Measurements from ENCODE around the gene MPRIP.
"Not testable (repeated sequence)": the region's sequence is repeated elsewhere in the genome, so short reads cannot be mapped to it uniquely, and the experiment has no call there.

MPRIP gene

DNA sequence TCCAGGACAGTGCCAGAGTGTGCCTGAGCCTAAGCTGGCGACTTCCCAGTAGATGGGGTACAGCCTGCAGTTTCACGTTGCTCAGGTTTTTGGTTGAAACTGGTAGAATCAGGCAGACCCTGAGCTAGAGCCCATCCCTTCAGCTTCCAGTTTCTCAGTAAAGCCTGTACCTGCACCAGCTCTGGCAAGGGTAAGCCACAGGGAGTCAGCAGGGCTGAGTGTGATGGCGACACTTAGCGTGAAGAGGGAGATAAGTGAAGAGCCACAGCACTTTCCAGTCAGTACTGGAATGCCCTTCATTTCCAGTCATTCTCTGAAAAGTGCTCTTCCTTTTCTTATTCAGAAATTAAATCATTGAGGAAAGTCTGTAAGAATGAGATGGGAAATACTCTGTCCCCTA, 141.5 kb downstream of the MPRIP start:
- no peak for DNase-seq (ENCODE audit: low read depth in 2 of 2)

DNA sequence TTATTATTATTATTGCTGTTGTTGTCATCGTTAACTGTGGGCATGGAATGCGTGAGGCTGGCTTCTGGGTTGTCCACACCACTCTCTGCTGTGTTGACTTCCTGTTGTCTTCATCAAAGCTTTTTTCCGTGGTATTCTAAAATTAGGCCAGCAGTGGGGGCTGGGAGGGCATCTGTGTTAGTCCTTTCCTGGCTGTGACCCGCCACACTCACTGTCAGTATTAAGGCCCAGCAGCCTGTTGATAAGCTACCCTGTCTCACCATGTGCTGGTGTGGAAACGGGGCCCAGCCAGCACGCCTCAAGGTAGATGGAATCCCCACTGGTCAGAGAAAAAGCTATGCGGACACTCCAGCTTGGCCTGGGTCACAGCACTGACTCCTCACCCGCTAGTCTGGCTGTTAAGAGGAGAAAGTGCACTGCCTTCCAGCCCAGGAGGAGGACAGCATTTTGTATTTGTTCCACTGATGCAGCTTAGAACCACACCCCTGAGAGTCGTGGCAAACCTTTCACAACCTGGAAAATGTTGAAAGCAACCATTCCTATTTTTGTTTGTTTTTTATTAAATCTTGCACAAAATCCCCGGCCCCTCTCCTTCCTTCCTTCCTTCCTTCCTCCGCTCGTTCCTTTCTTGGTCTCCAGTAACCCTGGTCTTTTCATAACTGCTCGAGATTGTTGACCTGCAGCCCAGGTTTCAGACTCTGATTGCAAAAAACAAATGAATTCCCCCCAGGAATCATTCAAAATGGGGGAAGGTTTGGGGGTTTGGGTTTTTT, 142.9 kb downstream of the MPRIP start:
- not testable (repeated sequence) for DNase-seq (ENCODE audit: low read depth in 2 of 2)

DNA sequence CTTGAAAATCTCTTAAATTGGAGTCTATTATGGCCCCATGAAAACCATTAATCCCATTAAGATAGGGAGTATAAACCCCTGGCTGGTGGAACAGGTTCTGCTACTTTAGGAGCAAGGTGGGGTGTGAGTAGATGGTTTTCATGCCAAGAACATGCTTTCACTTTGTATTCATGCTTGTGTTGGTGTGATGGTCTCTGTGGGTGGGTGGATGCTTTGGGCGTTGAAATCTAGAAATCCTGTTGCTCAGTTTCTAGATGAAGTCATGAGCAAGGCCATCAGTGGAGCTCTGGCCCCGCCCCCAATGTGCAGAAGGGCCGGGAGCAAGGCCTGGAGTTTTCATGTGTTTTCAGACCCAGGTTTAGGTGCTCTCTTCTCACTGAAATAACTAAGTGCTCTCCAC, 143.8 kb downstream of the MPRIP start:
- DNase-seq (ENCODE audit: low read depth in 2 of 2), result no peak

DNA sequence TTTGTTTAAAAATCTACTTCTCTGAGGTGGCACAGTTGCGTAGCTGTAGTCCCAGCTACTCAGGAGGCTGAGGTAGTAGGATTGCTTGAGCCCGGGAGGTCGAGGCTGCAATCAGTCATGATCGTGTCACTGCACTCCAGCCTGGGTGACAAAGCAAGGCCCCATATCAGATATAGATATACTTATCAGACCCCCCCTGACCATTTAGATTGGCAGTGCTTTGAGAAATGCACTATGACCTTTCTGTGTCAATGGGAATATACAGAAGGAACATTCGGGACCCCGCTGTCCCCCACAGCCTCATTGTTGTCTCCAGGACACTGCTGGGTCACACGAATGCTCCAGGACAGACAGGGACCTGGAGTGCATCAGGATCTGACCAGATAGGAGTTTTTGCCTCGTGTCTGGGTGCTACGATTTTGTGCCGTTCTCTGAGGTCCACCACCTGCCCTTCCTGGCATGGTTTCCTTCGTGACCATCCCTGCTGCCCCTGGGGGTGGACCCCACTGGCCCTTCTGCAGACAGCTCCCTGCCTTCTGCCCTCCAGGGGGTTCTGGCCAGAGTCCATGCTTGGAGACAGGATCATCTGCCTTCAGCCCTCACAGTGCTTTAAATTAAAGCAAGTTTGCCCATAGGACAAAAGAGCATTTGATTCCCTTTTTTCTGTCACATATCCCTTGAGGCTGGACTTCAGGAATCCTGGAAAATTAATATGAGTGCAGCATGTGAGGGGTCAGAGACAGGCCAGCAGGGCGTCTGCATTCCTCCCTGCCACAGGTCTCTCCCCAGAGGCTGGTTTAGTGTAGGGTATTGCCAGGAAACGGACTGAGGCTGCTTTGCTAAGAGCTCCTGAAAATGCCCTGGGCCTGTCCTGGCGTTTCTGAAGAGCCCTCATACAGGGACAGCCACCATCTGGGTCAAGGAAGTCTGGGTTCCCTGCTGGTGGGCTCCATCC, 144.6 kb downstream of the MPRIP start:
- no peak for DNase-seq (ENCODE audit: low read depth in 2 of 2)

DNA sequence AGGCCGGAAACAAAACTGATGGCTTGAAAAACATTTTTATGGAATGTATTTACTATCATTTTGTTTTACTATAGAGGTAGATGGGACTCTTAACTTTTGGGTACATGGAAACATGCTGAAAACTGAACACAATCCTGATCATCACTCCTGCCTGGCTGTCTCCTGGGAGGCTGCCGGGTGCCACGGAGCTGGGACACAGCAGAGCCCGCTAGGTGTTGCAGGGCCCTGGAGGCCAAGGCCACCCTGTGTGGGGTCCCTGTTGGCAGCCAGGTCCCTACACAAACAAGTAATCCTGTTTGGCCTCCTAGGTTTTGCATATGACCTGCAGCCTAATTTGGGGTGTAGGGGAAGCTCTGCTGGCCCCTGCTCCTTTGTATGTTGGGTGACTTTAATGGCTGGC, 146.3 kb downstream of the MPRIP start:
- no peak for DNase-seq (ENCODE audit: low read depth in 2 of 2)

DNA sequence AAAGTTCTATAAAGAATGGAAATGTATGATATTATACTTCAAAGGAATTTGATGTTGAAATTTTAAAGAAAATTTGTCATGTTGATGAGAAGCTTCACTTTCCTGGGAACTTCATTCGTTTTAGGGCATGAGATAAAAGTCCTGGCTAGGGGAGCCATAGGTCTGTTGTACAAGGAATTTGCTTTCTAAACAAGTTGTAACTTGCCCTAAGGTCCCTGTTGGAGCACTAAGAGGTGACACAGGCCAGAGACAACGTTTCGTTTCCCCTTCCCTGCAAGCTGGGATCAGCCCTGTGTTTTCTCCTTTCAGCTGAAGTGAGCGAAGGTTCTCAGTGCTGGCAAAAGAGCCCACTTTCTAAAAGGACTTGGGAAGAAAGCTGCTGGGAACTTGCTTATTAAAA, 147.3 kb downstream of the MPRIP start:
- DNase-seq (ENCODE audit: low read depth in 2 of 2), result no peak

DNA sequence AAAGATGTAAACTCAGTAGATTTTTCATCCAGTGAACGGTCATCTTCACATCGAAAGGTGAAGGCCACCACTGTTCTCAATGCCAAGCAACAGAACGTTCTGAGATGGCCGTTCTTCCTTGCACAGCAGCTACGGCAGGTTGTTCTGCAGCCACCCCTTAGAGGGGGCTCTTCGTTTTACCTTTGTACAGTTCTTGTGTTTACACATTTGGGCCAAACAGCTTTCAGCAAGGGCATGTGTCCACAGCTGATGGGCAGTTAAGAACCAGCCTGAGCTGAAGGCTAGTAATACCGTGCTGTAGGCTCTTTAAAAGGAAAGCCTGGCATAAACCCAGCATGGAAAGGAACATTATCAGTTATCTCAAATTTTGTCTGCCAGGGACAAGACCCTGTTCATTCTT, 147.9 kb downstream of the MPRIP start:
- no peak for DNase-seq (ENCODE audit: low read depth in 2 of 2)

DNA sequence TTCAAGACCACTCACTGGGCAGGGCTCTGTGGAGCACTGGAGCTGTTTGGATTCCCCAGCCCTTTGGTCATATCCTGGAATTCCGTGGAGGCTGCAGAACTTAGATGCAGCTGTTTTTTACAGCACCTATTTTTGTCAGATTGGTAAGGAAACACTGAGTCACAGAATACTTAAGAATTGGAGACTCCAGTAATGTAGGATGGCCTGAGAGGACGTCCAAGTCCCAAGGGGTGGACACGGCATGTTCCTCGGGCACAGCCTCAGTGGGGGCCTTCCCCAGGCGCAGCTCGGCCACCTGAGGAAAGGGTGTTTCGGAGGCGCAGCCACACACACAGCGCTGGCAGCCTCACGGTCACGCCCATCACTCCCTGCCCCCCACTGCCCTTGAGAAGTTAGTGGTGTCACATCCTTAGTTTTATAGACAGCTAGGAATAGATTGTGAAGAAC, 149.1 kb downstream of the MPRIP start:
- no peak for DNase-seq (ENCODE audit: low read depth in 2 of 2)

DNA sequence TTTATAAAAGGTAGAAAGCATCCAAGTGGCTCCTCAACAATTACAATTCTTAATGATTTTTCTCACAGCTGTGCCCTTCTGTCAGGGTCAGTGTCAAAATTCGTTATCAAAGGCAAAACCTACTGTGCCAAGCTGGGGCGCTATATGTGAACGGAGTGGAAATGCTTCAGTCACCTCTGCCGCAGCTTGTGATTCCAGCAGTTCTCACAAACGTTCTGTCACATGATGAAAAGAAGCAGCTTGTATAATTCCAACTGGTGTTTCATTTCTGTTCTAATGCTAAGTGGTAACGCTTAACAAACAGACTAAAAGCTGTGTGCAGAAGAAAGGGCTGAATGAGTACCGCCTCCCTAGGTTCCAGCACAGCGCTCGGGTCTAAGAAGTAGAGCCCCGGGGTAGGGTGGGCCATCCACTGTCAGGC, 149.7 kb downstream of the MPRIP start:
- DNase-seq (ENCODE audit: low read depth in 2 of 2), result no peak

DNA sequence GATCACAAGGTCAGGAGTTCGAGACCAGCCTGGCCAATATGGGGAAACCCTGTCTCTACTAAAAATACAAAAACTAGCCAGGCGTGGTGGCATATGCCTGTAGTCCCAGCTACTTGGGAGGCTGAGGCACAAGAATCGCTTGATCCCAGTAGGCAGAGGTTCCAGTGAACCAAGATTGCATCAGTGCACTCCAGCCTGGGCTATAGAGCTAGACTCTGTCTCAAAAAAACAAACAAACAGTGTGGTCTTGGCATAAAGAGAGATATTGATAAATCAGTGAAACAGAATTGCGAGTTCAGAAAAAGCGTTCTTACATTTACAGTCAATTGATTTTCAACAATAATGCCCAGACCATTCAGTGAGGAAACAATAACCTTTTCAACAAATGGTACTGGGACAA, 153.2 kb downstream of the MPRIP start:
- DNase-seq (ENCODE audit: low read depth in 2 of 2), result not testable (repeated sequence)

DNA sequence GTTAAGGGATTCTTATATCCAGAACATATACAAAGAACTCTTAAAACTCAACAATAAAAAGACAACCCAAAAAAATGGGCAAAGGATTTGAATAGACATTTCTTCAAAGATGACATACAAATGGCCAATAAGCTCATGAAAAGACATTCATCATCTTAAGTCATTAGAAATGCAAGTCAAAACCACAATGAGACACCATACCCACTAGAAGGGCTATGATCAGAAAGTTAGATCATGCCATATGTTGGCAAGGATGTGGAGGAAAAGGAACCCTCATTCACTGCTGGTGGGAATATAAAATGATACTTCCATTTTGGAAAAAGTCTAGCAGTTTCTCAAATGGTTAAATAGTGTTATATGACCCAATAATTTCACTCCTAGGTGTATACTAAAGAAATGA, 154.5 kb downstream of the MPRIP start:
- no peak for DNase-seq (ENCODE audit: low read depth in 2 of 2)

DNA sequence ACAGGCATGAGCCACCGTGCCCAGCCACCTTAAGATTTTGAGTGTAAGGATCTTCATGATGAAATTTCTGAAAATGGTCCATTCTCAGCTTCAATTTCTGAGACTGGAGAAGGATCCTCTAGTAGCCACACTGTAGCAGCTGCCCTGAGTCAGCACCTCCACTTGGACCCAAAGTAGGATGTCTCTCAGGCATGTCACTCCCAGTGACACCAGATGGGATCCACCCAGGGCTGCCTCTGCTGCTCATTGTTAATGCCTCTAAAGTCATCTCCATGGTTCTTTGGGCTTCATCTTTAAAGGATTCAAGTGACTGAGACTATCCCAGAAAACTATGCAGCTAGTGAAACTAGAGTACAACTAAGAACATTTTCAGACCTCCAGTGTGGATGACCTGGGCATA, 156.0 kb downstream of the MPRIP start:
- no peak for DNase-seq (ENCODE audit: low read depth in 2 of 2)

DNA sequence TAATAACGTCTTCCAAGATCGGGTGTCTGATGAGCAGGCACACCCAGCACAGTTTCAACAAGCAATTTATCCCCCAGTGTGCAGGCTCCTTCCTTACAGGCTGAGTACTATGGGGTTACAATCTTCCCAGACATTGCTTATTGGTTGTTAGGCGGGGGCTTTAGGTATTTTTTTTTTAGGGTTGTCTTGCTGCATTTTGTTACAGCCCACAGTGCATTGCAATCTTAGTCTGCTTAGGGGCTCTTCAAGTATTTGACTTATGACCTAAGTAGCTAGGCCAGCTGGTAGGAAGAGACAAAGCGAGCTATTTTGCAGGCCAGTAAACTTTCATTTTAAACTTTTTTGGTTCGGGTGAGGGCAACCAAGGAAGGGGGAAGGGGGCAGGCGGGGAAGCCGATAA, 158.1 kb downstream of the MPRIP start:
- DNase-seq (ENCODE audit: low read depth in 2 of 2), result no peak

DNA sequence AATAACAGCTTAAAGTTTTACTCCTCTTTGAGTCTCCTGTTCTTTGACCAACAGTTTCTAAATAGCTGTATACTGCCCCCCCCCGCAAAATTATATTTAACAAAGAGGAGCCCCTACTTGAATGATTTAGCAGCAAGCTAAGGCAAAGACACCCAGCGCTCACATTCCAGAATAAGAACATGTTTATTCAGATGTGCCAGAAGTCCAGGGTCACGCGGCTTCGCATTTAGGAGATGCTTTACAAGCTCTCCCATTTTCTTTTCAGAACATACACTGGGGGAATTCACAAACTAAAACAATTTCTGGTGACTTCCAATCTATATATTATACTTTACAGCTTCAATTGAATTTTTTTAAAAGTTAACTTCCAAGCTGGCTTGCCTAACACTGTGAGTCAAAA, 158.6 kb downstream of the MPRIP start:
- no peak for DNase-seq (ENCODE audit: low read depth in 2 of 2)

DNA sequence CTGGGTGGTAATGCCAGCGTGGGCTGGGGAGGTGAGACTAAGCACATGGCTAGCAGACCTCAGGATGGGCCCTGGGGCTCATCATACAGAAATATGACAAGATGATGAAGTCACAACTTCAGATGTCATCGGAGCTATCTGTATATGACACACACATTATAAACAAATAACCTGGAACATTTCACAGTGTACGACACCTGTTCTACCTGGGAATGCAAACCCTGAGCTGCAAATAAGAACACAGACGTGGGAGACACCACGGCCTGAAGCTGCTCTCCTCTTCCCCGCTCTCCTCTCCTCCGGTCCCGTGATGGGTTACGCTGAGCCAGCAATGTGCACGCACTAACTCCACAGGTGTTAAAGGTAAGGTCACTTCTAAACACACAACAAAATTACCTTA, 159.0 kb downstream of the MPRIP start:
- DNase-seq (ENCODE audit: low read depth in 2 of 2), result no peak

DNA sequence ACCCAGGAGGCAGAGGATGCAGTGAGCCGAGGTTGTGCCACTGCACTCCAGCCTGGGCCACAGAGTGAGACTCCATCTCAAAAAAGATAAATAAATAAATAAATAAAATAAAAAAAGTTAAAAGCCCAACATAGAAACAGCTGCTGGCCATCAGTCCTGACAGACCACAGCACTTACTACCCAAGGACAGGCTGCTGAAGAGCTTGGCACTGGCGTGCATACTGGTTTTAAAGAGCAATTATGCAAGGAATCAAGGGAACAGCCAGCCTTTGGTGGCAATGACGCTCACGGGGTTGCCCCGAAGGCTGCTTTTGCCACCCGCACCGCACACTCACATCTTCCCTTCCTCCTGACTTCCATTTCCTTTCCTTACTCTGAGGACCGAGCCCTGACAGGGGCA, 159.7 kb downstream of the MPRIP start:
- DNase-seq (ENCODE audit: low read depth in 2 of 2), result no peak

DNA sequence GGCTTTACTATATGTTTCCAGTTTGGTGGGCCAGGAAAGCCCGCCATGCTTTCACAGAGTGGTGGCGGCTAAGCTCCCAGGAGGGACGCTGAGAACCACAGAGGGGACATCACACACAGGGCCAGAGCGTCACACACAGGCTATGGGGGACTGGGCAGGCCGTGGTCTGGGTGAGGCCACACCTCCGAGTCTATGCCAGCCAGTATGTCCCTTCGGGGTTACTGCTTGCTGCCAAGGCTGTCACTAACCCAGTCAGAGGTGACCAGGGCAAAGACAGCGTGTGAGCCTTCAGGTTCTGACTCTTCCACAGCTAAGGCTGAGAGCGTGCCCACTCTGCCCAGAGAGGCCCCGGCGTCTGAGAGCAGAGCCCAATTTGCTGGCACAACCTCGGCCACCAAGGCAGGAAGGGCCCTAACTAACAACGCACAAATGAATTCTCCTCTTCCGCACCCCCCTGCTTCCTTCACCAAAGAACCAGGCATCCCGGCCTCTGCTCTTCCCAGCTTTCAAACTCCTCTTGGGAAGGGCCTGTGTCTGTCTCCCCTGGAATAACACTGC, 161.0 kb downstream of the MPRIP start:
- no peak for DNase-seq (ENCODE audit: low read depth in 2 of 2)

DNA sequence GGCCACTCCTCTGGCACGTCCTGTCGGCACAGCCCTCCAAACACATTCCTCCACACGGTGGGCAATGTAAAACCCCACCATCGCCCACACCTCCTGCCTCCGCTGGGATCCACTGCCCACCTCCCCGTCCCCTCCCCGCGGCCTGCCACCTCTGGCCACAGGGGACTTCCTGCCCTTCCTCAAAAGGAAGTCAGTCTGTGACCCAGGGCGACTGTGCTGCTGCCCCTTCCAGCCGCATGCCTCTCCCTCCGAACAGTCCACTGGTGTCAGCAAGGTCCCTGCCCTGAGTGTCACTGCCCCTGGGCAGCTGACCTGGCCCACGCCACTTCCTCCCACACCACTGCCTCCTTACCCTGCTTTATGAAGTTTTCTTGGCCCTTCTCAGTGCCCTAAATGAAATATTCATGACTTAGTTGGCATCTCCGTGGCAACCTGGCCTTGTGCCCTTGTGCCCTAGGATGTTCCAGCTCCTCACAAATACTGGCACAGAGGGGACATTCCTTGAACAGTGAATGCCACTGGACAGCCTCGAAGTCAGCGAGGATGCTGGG, 161.9 kb downstream of the MPRIP start:
- DNase-seq (ENCODE audit: low read depth in 2 of 2), result no peak

DNA sequence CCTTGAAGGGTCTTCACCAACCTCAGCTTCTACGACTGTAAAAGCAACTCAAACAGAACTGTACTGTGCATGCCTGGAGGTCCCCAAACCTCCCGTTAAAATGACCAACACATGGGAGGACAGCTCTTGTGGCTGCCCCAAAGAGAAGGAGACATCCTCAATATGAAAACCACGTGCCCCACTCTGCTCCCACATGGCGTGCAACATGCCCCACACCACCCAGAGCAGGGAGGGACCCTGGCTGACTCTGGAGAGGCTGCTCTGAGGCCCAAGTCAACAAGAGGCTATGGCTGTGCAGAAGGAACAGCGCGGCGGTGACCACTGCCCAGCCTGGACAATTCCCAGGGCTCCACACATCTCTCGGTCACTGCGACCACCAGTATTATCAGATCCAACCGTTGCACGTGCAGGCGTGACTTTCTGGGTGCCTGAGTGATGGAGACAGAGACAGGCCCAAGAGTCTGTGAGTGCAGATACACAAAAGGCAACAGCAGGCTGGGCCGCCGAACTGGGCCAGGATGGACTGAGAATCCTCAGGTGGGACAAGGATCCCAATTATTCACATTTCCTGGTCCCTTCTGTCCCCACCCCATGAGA, 162.5 kb downstream of the MPRIP start:
- no peak for DNase-seq (ENCODE audit: low read depth in 2 of 2)

DNA sequence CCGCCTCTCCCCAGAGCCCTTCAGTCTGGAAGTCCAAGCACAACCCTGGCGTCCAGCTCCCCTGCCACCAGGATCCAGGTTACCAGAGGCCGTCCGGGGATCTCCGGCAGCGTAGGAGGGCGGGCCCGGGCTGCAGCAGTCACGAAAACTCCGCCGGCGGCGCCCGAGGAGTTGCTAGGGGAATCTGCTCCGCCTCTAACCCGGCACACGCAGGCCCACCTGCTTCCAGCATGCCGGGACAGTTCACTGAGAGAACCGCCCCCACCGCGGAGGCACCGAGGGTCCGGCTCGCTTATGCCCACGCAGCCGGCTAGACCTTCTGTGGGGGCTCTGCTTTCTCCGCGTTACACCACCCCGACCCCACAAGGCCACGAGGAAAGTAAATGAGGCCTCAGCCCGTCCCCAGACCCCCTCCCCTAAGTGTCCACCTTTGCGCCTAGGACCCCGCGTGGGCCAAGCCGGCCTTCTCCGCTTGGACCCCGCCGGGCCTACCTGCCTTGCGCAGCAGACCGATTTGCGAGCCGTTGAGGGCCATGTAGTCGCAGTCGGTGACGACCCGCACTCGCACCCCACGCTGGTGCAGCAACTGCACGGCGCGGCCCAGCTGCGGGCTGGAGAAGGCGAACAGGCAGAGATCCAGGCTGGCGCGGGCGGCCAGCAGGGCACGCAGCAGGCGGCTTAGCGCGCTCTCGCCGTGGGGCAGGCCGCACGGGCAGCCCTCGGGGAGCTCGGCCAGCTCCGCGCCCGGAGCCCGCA, 163.3 kb downstream of the MPRIP start:
- DNase-seq (ENCODE audit: low read depth in 2 of 2), result peak; percentile 30 to 67
